HL-60/S4 (cell line): ENCODE measurements around the gene KCNMA1.

Experiments
- in situ Hi-C: fragments of 300-500 bp; cut with MboI; formaldehyde crosslinking; loops from 2 replicates; pipeline ENCODE4 v1.14.3; 2022; ENCODE audit warnings: low sequenced_read_pairs

Gene KCNMA1

DNA sequence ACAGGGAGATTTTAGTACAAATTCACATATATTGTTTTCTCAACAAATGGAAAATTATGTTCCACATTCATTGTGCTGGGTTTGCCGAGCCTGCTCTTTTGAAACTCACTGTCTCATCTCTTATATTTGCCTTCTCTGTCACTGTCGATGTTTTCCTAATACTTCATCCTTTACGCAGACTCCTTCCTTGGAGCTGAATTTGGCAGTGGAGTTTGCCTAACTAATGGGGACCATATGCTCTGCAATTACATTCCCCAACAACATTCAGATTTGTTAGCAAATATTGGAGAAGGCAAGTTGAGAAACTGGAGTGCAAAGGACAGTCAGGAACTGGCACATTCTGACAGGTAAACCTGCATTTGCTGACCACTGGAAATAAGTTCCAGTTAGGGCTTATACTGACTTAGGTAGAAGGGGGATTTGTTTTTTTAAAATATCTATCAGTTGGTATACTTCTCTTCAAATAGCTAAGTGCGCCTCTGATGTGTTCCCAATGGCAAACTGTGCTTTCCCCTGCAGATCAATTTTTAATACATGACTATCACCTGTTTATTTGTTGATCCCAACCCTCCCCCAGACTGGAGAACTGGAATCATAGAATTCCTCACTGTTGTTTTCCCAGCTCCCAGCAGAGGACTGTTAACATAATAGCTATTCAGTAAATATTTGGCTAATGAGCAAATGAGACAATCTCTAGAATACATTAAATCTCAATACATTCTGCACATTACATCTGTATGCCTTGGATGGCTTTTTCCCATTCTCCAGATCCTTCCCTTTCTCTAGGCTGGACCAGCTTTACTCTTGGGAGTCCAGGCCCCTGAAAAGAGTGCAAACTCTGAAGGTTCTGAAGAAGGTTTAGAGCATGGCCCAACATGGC, 769.3 kb downstream of the KCNMA1 start:
- in situ Hi-C loops, result no loop called here

DNA sequence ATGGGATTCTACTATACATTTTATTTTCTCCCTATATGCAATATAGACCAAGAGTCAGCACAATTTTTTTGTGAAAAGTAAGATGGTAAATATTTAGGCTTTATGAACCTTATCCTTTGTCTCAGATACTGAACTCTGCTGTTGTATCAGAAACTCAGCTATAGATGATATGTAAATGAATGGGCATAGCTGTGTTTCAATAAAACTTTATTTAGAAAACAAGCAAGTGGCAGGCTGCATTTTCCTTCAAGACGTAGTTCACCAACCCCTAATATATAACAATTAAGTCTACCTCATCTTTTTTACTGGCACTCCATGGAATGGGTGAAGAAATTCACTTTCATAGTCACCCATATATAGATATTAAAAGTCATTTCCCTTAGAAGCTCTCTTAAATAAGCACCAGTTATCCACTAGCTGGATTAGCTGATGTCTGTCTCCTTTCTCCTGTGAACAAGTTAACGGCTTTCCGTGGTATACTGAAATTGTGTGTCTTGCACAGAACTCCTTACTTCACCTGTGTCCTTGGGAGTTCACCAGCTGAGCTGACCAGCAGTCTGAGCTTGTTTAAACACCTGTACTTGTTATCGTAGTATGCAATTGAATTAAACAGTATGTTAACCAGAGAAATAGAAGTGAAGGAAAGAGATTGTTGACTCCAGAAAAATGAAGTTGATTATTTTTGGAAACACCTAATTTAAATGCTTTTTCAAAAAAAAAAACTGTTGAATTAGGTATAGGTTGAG, 770.6 kb downstream of the KCNMA1 start:
- in situ Hi-C loops, result no loop called here

GRCh38 chr10:76864922-76865321, 772.7 kb downstream of the KCNMA1 start:
- in situ Hi-C loops, result no loop called here

DNA sequence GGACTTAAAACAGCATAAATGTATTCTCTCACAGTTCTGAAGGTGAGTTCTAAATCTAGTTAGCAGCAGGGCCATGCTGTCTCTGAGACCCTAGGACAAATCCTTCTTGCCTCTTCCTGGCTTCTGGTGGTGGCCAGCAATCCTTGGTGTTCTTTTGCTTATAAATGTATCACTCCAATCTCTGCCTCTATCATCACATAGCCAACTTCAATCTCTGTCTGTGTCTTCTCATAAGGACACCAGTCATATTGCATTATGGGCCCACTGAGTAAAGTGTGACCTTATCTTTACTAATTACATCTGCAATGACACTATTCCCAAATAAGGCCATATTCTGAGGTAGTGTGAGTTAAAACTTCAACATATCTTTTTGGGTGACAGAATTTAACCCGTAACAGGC, 778.9 kb downstream of the KCNMA1 start:
- in situ Hi-C loops, result no loop called here

DNA sequence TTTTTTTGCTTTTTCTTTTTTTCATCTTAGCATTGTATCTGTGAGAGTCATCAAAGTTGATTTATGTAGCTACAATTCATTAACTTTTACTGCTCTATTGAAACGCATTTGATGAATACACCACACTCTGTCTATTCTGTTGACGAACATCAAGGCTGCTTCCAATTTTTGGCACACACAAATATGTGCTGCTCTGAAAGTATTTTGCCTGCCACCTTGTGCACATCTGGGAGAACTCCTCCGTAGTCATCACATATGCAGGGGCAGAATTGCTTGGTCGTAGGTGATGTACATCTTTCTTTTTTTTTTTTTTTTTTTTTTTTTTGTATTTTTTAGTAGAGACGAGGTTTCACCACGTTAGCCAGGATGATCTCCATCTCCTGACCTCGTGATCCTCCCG, 796.8 kb downstream of the KCNMA1 start:
- in situ Hi-C loops, result no loop called here

- in situ Hi-C loops, result no loop called here
Observed at GRCh38 chr10:76839276-76839675, 798.3 kb downstream of the KCNMA1 start.

GRCh38 chr10:76830218-76830617, 807.4 kb downstream of the KCNMA1 start:
- in situ Hi-C loops, result no loop called here

DNA sequence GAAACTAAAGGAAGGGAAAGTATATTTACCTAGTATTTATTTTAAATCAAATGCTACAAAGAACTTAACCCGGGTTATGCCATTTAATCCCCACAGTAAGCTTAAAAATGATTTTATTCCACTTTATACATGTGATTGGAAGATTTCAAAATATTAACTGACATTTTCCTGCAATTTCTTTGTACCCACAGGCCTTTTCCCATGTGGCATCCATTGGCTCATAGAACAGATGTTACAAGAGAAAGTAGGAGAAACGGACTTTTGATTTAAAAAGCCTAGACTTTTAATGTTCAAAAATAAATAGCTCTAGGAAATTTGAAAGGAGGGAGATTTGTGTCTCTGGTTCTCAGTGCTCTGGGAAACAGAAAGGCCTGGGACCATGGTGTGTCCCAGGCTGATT, 807.9 kb downstream of the KCNMA1 start:
- in situ Hi-C loops, result no loop called here
